ENCODE data around the gene FBXW12. TPM values are rescaled to one million over a fixed set of nuclear protein-coding genes. Genes with fewer than 3 reads are reported as not detected.

Gene FBXW12
- total RNA-seq, 4 donors from 2014 or later, result not detected

GRCh38 chr3:48387634-48388033, 15.6 kb downstream of the FBXW12 start:
- H3K4me3 ChIP-seq (replicated peaks in 1 of 3), result no peak overlapping the region
- no peaks in the 10 kb centered on the region for H3K4me1 ChIP-seq
- TF ChIP-seq POLR2A (IDR thresholded peaks at IDR 0.05), result no peak
- no peak for TF ChIP-seq CTCF (IDR thresholded peaks at IDR 0.05)
- DNase-seq, result no peak
- no peaks in the 10 kb centered on the region for H3K27me3 ChIP-seq
- no peak overlapping the region for H3K27ac ChIP-seq
- no peaks in the 10 kb centered on the region for H3K36me3 ChIP-seq
- intact Hi-C loops (cut with DNase I), result no loop called here
- no peaks in the 10 kb centered on the region for H3K9me3 ChIP-seq

GRCh38 chr3:48388966-48389365, 16.9 kb downstream of the FBXW12 start:
- H3K27me3 ChIP-seq, result no peaks in the 10 kb centered on the region
- TF ChIP-seq POLR2A (IDR thresholded peaks at IDR 0.05) (no peak), CTCF (IDR thresholded peaks at IDR 0.05) (no peak)
- no peak overlapping the region for H3K4me3 ChIP-seq (replicated peaks in 1 of 3)
- no peaks in the 10 kb centered on the region for H3K4me1 ChIP-seq
- no peak overlapping the region for H3K27ac ChIP-seq
- intact Hi-C loops (cut with DNase I), result no loop called here
- WGBS, 2 donors, result 84 to 87% methylated on average over 2 of the region's 2 CpGs
- no peak for DNase-seq
- H3K9me3 ChIP-seq, result no peaks in the 10 kb centered on the region
- no peaks in the 10 kb centered on the region for H3K36me3 ChIP-seq

- intact Hi-C loops (cut with DNase I), result loop anchor here (10.0 kb wide), 1 partner anchor 120 kb away; no protein-coding TSS in a partner anchor
- Histone ChIP-seq H3K9me3 (no peaks in the 10 kb centered on the region), H3K27ac (no peak overlapping the region), H3K36me3 (no peaks in the 10 kb centered on the region), H3K27me3 (no peaks in the 10 kb centered on the region), H3K4me1 (no peaks in the 10 kb centered on the region), H3K4me3 (replicated peaks in 1 of 3) (no peak overlapping the region)
- WGBS, 2 donors, result 85 to 93% methylated on average over 2 of the region's 2 CpGs
- TF ChIP-seq CTCF (IDR thresholded peaks at IDR 0.05) (no peak), POLR2A (IDR thresholded peaks at IDR 0.05) (no peak)
- DNase-seq, result no peak
These were observed 22.4 kb downstream of the FBXW12 start for GRCh38 chr3:48394391-48394790.

GRCh38 chr3:48395714-48396113, 23.7 kb downstream of the FBXW12 start:
- Histone ChIP-seq H3K27me3 (no peaks in the 10 kb centered on the region), H3K36me3 (no peaks in the 10 kb centered on the region), H3K4me3 (replicated peaks in 1 of 3) (no peak overlapping the region), H3K27ac (no peak overlapping the region), H3K4me1 (no peaks in the 10 kb centered on the region), H3K9me3 (no peaks in the 10 kb centered on the region)
- intact Hi-C loops (cut with DNase I), result loop anchor here (10.0 kb wide), 1 partner anchor 121 kb away; no protein-coding TSS in a partner anchor
- WGBS, 2 donors, result 67 to 71% methylated on average over 3 of the region's 3 CpGs
- DNase-seq, result no peak
- TF ChIP-seq POLR2A (IDR thresholded peaks at IDR 0.05) (no peak), CTCF (IDR thresholded peaks at IDR 0.05) (no peak)

- Histone ChIP-seq H3K27me3 (no peaks in the 10 kb centered on the region), H3K4me3 (replicated peaks in 1 of 3) (no peak overlapping the region), H3K27ac (no peak overlapping the region), H3K9me3 (no peaks in the 10 kb centered on the region), H3K4me1 (peaks cover 6 to 16% of the 10 kb centered on the region in 2 donors), H3K36me3 (no peaks in the 10 kb centered on the region)
- intact Hi-C loops (cut with DNase I), result loop anchor here (10.0 kb wide), 1 partner anchor 123 kb away; no protein-coding TSS in a partner anchor
- DNase-seq, result no peak
- no peak for TF ChIP-seq CTCF (IDR thresholded peaks at IDR 0.05)
- TF ChIP-seq POLR2A (IDR thresholded peaks at IDR 0.05), result no peak
- 68 to 74% methylated on average over 7 to 8 of the region's 9 CpGs for WGBS, 2 donors
These were observed 26.0 kb downstream of the FBXW12 start for GRCh38 chr3:48397767-48398681.
